Stimulated activated CD4-positive, alpha-beta T cell treated with anti-CD3 and anti-CD28 coated beads, Interleukin-15, amount 100 ng/mL, for 24 hours (primary cell): ENCODE results near the gene HPCAL1.
A peak's percentile ranks its signal among the peaks of the same experiment; 100 is the strongest.
"Not testable (repeated sequence)": the region's sequence is repeated elsewhere in the genome, so short reads cannot be mapped to it uniquely, and the experiment has no call there.

Experiments used
- DNase-seq: peaks from one replicate; pipeline ENCODE4 v3.0.0-alpha.2; 2020

Gene HPCAL1

GRCh38 chr2:10428355-10428754, 125.7 kb downstream of the HPCAL1 start:
- DNase-seq: no peak

- DNase-seq: no peak
Observed at GRCh38 chr2:10428924-10429323, 126.2 kb downstream of the HPCAL1 start.

GRCh38 chr2:10430886-10431622, 128.3 kb downstream of the HPCAL1 start:
- DNase-seq: no peak

- DNase-seq: no peak
Observed at GRCh38 chr2:10431797-10432196, 129.1 kb downstream of the HPCAL1 start.

- DNase-seq: peak; percentile 54
Observed at GRCh38 chr2:10432311-10433181, 129.8 kb downstream of the HPCAL1 start.

GRCh38 chr2:10433264-10433946, 130.7 kb downstream of the HPCAL1 start:
- DNase-seq: no peak

GRCh38 chr2:10433947-10434885, 131.5 kb downstream of the HPCAL1 start:
- DNase-seq: no peak

- peak; percentile 83 for DNase-seq
Observed at GRCh38 chr2:10434886-10435819, 132.4 kb downstream of the HPCAL1 start.

- no peak for DNase-seq
Observed at GRCh38 chr2:10435820-10436204, 133.1 kb downstream of the HPCAL1 start.

- DNase-seq: no peak
Observed at GRCh38 chr2:10436583-10437110, 133.9 kb downstream of the HPCAL1 start.

- DNase-seq: no peak
Observed at GRCh38 chr2:10437806-10438205, 135.1 kb downstream of the HPCAL1 start.

- no peak for DNase-seq
Observed at GRCh38 chr2:10438688-10439087, 136.0 kb downstream of the HPCAL1 start.

- no peak for DNase-seq
Observed at GRCh38 chr2:10439185-10439879, 136.6 kb downstream of the HPCAL1 start.

GRCh38 chr2:10439971-10440370, 137.3 kb downstream of the HPCAL1 start:
- no peak for DNase-seq

- DNase-seq: no peak
Observed at GRCh38 chr2:10440736-10441135, 138.0 kb downstream of the HPCAL1 start.

GRCh38 chr2:10441948-10442347, 139.2 kb downstream of the HPCAL1 start:
- peak; percentile 42 for DNase-seq

GRCh38 chr2:10442469-10443126, 139.9 kb downstream of the HPCAL1 start:
- not testable (repeated sequence) for DNase-seq

- DNase-seq: peak; percentile 76
Observed at GRCh38 chr2:10444463-10444862, 141.8 kb downstream of the HPCAL1 start.

- DNase-seq: no peak
Observed at GRCh38 chr2:10446631-10447030, 143.9 kb downstream of the HPCAL1 start.
